ENCODE data around the gene FBXO2.
A peak's percentile ranks its signal among the peaks of the same experiment; 100 is the strongest.

The FBXO2 gene

DNA sequence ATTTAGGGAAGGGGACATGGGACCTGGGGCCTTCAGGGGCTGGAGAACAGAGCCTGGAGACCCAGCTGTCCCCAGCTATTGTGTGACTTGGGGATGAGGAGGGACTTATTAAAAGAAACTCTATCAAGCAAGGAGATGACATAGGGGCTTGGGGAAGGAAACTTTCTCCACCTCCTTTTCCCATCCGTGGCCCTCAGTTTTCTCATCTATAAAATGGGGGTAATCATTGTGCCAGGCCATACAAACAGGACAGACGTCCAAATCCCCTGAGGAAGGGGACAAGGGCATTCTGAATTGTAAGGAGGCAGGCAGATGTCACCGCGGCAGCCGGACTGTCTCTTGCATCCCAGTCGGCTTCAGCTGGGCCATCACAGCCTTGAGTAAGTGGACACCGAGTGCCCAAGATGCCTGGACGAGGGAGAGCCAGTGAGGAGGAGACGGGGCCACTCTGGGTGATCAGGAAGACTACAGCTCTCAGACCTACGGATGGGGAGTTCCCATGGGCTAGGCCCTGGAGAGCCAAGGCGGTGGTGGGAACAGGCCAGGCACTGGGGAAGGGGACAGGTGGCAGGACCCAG lies 1.9 kb downstream of the FBXO2 start:
- DNase-seq, result no peak

DNA sequence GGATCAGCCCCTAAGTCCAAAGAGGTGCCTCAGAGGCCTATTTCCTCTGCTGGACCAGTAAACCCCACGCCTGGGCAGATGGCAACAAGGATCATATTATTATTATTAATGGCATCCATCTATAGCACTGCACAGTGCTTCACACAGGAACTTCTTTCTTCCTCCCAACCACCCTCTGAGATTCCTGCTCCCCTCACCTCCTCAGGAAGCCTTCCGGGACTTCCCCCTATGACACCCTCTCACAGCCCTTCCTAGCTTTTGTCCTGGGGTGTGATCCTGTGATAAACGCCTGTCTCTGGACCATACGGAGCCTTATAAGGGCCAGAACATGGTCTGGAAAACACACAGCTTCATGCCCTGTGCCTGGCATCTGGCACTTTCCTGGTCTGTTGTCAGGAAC lies 3.2 kb downstream of the FBXO2 start:
- DNase-seq, result no peak

DNA sequence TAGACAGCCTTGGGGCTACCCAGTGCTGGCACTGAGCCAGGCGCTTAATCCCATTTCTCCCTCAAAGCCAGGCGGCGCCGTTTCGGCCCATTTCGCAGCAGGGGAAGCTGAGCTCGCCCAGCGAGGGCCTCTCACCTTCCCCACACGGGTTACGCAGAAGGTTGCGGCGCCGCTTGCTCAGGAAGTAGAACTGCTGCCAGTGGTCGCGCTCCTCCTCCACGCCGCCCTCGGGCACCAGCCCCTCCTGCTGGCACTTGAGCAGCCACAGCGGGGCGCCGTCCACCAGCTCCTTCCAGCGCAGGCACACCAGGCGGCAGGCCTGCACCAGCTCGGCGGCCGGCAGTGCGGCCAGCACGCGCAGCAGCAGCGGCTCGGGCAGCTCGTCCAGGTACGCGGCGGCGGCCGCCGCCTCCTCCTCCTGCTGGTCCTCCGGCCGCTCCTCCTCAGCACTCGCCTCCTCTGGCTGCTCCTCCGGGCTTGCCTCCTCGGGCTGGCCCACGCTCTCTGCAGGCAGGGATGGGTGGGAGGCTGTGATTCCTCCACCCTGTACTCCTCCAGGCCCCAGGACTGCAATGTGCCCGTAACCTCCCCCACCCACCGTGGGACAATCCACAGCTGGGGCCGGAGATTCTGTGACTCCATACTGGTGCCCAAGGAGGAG lies 3.8 kb downstream of the FBXO2 start:
- DNase-seq, result peak; percentile 47 to 93 (median 68)

DNA sequence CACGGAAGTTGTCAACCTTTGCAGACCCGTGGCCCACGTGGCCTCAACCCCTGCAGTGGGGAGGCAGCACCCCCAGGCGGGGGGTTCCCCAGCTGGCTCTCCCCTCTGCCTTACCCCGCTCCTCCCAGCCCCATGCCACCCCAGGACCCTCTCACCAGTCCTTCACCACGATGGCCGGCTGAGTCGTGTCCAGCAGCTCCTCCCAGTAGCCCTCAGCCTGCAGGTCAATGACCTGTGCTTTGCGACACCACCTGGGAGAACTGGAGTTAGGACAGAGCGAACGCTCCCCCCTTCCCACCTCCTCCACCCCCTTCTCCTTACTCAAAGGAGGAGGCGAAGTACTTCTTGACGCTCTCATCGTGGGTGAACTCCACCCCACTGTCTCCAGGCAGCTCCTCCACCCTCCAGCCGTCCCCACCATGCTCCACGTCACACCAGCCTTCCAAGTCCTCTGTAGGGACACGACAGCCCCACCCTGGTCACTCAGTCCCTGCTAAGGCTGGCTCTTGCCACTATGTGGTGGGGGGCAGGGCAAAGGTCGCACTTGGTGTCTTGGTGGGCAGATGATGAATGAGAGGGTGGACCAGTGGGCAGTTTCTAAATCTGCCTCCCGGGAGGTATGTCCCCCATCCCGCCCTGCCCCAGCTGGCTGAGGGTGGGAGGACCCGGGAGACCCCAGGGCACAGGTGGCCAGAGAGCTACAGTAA lies 4.5 kb downstream of the FBXO2 start:
- DNase-seq, result no peak

DNA sequence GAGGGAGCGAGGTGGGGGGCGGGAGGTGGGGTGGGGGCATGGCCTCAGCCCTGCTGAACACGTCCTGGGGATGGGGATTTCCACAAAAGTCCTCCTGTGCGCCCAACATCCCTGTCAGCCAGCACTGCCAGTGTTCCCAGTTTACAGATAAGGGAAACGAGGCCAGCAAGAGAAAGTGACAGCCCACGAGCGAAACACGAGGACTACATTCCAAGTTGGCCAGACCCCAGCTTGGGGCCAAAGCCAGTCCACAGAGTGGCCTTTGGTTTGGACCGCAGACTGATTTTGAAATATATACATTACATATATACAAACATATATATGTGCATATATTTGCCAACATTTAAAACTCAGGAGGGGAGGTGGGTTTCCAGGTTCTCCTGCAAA lies 5.0 kb downstream of the FBXO2 start:
- DNase-seq, result no peak

DNA sequence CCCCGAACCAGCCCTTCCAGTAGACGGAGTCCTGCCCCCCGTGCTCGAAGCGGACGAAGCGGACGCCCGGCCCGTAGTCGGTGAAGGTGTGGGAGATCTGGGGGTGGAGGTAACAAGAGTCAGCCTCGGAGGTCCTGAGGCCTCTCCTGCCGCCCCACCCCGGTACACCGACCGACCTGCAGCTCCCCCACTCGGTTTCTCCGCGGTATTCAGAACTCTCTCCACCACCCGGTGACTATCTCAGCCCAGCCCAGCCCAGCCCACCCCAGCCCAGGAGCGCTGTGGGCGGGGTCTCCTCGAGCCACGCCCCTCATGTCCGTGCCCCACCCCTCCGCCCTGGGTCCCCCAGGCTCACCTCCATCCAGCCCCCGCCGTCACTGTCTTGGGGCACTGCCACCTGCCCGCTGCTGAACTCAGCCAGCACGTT lies 5.5 kb downstream of the FBXO2 start:
- DNase-seq, result peak in 3 of 5 experiments; percentile 13 to 32 (median 18)

DNA sequence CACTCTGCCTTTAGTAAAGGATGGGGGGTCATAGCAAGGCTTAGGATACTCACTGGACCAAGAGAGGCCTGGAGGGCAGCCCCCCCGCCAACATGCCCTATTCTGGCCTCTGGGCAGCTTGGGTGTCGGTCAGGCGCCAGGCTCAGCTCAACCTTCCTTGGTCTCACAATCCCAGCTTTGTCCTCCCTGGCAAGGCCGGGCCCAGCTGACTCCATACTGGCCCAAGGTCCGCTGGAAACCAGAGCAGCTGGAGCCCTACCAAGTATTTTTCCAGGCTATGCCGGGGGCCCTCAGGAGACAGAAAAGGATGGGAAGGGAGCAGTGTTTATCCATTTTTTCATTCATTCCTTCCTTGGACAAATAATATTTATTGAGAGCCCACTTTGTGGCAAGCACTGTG lies 6.2 kb downstream of the FBXO2 start:
- no peak for DNase-seq

DNA sequence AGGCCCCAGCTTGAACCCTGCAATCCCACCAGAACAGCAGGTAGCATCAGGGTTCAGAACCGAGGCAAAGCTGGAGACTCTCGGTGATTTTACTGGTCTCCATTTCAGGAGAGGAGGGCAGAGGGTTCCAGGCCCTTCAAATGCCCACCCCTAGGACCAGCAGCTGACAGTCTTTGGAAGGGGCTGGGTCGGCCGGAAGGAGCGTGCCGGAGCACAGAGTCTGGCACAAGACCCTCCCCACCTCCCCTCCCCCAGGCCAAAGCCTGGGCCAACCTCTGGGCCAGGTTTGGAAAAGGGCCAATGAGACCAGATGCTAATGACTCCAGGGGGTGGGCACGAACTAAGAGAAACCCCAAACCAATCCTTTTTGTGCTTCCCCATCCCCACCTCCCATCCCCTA lies 6.9 kb downstream of the FBXO2 start:
- DNase-seq, result no peak

DNA sequence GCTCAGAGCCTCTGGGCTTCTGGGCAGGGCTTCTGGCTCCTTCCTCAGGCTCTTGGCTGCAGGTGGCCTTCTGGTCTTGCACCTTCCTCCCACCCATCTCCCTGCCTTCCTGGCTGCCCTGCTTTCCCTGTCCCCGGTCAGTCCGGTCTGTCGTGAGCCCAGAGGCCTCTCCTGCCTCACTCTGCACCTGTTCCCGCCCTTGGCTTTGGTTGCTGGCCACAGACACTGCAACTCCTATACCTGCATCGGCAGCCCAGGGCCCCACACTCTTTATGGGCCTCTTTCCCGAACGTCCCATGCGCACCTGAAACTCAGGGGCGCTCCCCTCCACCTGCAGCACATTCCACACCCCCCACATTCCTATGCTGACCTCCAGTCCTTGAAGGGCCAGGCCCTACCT lies 7.9 kb downstream of the FBXO2 start:
- no peak for DNase-seq

DNA sequence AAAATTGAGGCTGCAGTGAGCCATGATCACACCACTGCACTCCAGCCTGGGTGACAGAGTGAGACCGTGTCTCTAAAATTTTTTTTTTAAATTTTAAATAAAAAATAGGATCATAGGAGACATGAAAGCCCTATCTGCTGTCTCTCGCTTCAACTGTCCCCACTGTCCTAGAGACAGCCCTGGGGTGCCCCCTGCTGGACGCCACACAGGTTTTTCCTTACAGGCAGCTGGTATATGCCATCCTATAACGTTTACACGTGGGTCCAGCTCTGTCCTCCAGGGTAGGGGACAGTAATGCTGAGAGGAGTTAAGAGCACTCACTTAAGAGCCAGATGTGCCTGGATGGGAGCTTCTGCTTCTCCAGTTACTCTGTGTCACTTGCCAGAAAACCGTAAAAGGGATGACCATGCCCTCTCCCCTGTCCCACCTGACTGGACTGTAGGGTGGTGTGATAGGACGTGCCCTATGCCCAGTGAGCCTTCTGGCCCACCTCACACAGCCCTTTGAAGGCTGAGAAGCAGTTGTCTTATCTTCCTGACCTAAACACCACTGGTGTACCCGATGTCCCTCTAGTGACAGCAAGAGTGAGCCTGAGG lies 8.5 kb downstream of the FBXO2 start:
- peak; percentile 46 to 75 (median 70) for DNase-seq

DNA sequence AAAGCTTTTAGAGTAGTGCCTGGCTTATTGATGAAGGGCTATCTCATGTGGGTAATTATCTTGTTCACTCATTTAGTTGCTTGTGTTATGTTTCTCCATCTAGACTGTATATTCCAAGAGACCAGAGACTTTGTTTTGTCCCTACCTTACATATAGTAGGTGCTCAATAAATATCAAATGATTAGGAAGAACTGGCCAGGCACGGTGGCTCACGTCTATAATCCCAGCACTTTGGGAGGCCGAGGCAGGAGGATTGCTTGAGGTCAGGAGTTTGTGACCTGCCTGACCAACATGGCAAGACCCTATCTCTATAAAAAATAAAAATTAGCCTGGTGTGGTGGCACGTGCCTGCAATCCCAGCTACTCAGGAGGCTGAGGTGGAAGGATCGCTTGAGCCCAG lies 9.0 kb downstream of the FBXO2 start:
- DNase-seq, result no peak

DNA sequence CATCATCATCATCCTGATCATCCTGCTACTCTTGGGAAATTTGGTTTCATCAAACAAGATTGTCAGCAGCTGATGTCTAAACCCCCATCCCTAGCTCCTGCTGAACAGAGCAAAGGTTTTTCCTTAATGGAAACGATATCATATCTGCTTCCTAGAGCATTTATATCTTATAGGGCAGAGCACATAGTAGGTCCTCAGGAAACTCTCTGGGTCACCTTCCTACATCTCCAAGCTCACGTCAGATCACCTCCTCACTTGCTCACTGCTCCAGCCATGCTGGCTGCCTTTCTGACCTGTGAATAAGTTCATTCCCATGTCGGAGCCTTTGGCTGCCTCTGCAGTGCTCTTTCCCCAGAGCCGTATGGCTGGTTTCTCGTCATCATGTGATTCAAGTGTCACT lies 10.4 kb downstream of the FBXO2 start:
- DNase-seq, result no peak

DNA sequence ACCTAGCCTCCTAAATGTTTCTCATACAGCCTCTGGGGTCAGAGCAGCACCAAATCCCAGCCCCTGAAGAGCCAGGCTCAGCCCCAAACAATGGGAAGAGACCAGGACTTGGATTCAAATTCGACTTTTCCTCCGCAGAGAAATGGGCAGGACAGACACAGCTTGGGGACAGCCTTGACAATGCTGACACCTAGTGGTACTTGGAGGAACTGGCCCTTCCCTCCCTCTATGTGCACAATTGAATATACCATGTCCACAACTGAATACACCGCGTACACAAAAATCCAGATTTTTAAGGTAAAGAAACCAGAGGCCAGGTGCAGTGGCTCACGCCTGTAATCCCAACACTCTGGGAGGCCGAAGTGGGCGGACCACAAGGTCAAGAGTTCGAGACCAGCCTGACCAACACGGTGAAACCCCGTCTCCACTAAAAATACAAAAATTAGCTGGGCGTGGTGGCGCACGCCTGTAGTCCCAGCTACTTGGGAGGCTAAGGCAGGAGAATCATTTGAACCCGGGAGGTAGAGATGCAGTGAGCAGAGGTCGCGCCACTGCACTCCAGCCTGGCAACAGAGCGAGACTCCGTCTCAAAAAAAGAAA lies 11.7 kb downstream of the FBXO2 start:
- peak in 4 of 5 experiments; percentile 43 to 64 (median 56) for DNase-seq

DNA sequence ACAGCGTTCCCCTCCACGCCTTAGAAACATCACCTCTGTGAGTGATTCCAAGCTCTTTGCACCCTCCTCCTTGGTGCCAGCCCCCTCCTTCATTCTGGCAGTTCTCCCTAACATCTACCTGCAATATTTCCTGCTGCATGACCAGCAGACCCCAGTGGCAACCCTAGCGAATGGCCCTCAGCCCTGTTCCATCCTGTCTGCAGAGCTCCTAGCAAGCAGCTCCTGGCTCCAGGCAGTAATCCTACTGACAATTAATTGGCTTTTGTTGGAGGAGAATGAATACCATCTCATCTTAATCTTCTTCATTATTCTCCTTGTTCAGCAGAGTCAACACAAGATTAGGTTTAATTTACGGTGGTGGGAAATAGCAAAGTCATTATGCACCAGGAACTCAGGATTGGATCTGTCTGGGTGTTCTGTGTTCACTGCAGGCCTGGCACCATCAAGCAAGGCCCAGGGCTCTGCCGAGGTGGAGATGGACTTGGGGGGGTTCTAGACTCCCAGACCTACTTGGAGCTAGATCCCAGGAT lies 12.4 kb downstream of the FBXO2 start:
- no peak for DNase-seq

DNA sequence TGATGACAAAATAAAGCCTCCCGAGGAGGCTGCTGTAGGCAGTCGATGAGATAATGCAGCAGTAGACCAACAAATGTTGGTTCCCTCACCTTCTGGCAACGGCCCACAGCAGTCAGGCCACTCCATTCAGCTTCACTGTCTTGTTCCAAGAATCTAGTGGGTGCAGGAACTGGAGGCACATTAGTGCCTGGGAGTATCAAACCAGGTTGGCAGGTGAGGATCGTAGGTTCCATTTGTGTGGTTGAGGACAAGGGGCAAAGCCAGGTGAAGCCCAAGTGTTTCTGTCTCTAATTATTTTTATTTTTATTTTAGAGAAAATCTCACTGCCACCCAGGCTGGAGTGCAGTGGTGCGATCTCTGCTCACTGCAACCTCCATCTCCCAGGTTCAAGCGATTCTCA lies 13.3 kb downstream of the FBXO2 start:
- DNase-seq, result no peak

DNA sequence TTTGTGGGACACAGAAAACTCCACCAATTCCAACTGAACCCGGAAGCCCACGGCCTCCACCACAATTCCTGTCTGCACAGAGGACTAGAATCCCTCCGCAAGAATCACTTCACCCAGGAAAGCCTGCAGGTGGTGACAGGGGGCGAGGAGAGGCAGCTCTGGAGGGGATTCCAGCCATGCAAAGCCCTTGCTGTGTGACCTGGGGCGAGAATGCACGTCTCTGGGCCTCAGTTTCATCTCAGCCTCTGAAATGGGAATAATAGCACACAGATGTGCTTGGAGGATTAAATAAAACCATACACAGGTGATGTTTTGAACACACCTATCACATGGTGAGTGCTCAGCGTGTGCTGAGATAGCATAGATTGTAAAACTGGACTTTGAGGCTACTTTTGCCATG lies 14.1 kb downstream of the FBXO2 start:
- no peak for DNase-seq

DNA sequence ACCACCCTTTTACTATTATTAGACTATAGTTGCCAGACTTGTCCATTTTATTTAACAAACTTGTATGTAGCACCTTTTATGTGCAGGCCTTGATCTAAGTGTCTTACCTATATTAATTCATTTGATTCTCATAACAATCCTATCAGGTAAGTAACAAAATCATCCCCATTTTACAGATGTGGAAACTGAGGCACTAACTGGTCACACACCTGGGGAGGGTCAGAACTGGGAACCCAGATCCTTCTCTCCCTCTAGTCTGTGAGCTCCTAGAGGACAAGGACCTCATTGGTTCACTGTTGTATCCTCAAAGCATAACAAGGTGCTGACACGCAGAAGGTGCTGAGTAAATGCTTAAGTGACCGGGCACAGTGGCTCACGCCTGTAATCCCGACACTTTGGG lies 14.9 kb downstream of the FBXO2 start:
- DNase-seq, result no peak

DNA sequence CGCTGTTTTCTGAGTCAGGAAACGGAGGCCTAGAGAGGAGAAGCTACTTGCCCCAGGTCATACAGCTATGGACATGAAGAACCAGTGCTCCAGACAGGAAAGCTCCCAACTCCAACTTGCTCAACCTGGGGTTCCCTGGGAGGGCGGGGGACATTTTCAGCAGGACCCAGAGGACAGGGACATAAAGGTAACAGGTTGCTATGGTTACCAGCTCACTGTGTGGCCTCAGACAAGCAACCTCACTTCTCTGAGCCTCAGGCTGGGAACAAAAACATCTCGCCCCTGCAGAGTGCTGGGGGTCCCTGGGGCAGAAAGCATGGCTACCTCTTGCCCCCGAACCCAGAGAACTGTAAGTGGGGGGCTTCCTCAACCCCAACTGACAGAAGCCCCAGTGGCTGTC lies 16.1 kb downstream of the FBXO2 start:
- DNase-seq, result no peak

DNA sequence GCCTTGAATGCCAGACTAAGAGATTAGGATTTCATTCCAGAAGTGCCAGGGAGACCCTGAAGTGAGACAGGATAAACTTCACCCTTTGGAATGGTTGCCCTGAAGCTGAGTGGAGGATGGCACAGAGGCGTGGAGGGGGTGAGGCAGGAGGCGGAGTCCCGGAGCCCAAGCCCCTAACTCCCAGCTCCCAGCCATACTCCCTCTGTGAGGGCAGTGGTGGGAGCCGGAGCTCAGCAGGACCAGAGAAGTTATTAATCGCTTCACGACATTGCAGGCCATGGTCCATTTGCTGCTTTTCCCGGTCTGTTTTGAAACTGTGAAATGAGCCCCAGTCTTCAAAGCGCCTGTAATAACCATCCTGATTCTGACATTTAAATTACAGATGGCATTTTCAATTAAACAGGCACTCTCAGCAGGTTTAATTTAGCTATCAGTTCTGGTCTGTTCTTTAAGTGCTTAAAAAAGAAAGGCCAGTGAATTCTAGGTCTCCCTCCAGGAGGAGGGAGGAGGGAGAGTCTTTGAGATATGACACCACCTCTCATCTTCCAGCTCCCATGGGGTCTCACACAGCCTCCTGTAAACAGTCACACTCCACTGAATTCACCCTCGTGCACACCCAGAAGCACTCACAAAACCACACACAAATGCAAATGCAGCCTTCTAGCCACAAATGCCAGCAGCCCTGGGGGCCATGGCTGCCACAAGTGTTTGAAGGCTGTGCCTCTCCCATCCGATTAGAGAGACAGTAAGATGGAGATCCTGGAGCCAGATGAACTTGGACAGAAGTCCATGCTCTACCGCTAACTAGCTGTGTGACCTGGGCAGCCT lies 19.6 kb downstream of the FBXO2 start:
- DNase-seq, result no peak

DNA sequence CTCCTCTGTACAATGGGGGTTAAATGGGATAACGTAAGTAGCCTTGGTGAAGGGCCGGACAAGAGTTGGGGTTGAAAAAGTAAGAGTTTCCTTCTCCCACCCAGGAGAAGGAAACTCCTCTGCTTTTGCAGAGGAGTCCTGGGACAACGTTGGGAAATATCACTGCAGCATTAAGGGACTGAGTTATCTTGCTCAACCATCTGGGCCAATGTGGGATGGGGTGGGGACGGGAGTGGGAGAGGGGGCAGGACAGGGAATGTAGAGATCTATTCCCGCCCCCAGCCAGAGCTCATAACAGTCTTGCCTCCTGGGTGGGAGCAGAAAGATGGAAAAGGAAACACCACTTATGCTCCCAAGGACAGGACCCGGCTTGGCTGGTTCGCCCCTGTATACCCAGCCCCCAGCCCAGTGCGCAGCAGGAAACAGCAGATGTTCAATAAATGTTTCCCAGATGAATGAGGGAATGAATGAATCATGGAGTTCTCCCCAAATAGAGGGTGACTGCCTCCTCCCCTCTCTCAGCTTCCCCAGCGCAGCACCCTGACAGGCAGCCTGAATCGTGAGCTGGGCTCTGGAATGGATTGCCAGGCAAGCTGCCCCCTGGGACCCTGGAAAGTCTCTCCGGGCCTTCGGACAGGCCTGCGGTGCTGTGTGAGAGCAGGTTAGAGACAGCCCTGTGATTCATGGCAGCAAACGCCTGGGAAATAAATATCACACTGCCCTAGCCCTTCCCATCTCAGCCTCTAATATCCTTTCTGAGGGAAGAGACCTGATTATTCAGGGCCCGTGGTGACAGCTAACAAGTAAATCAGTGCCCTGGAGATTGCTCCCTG lies 24.8 kb downstream of the FBXO2 start:
- DNase-seq, result no peak

DNA sequence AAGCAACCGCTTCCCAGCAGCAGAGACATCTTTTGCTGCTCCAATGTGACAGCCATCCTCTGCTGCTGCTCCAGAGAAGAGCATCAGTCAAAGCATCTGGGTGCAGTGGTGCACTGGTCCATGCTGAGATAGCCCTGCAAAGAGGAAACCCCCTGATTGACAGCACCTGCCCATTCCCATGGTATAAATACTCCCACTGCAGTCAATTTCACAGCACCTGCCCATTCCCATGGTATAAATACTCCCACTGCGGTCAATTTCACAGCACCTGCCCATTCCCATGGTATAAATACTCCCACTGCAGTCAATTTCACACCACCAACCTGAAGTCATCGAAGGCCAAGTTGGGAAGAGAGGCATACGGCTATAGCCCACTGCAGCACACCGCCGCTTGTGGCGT lies 25.5 kb downstream of the FBXO2 start:
- no peak for DNase-seq

Measured in T-helper 2 cell (primary cell).